Neuronal stem cell (in vitro differentiated cells): ENCODE measurements around the gene SIK3.

Experiments used
- DNase-seq: peaks from one replicate; pipeline ENCODE4 v3.0.0-alpha.2; 2013; ENCODE audit warnings: low spot score
- H2AFZ ChIP-seq: one replicate; pipeline ENCODE4 v1.6.1; 2013; ENCODE audit warnings: mild to moderate bottlenecking, low read length, inconsistent platforms
- H2AK5ac ChIP-seq: 2 replicates; pipeline ENCODE4 v1.6.1; 2013; ENCODE audit warnings: low read depth, mild to moderate bottlenecking, inconsistent platforms, low read length, moderate library complexity, mixed read lengths
- H2BK120ac ChIP-seq: 2 replicates; pipeline ENCODE4 v1.6.1; 2013; ENCODE audit warnings: low read depth, mild to moderate bottlenecking, inconsistent platforms, low read length, moderate library complexity, mixed read lengths
- H2BK12ac ChIP-seq: one replicate; pipeline ENCODE4 v1.6.1; 2013; ENCODE audit warnings: low read length, inconsistent platforms
- H2BK15ac ChIP-seq: 2 replicates; pipeline ENCODE4 v1.6.1; 2013; ENCODE audit warnings: mild to moderate bottlenecking, low read length, inconsistent platforms, mixed read lengths
- H2BK5ac ChIP-seq: one replicate; pipeline ENCODE4 v1.6.1; 2013; ENCODE audit warnings: inconsistent platforms, mild to moderate bottlenecking, low read length, moderate library complexity
- H3K14ac ChIP-seq: one replicate; pipeline ENCODE4 v1.6.1; 2013; ENCODE audit warnings: low read length, inconsistent platforms
- H3K18ac ChIP-seq: 2 replicates; pipeline ENCODE4 v1.6.1; 2013; ENCODE audit warnings: low read length, inconsistent platforms
- H3K23ac ChIP-seq: 2 replicates; pipeline ENCODE4 v1.6.1; 2013; ENCODE audit warnings: low read depth, mild to moderate bottlenecking, mixed read lengths, low read length, inconsistent platforms; ENCODE audit not compliant: poor library complexity
- H3K27ac ChIP-seq: replicated peaks from 3 replicates; pipeline ENCODE4 v1.5.1; 2013; ENCODE audit warnings: low read length, inconsistent platforms
- H3K27me3 ChIP-seq, 3 experiments: 2 replicates each; pipeline ENCODE4 v1.6.1; 2013; ENCODE audit warnings: low read length in 3 of 3, mild to moderate bottlenecking in 2 of 3, inconsistent platforms in 1 of 3, low read depth in 1 of 3, mixed read lengths in 1 of 3, moderate library complexity in 1 of 3; ENCODE audit not compliant: control insufficient read depth in 3 of 3, insufficient read depth in 3 of 3
- H3K36me3 ChIP-seq, 2 donors: replicated peaks in 1 of 2; 2 replicates each; pipeline ENCODE4 v1.6.1; 2013; ENCODE audit warnings: low read length in 2 of 2; ENCODE audit not compliant: control insufficient read depth in 2 of 2, insufficient read depth in 2 of 2
- H3K4ac ChIP-seq: 2 replicates; pipeline ENCODE4 v1.6.1; 2013; ENCODE audit warnings: inconsistent platforms, mild to moderate bottlenecking, low read length, moderate library complexity
- H3K4me1 ChIP-seq, 2 donors: 1 replicate in 1 of 2; 2 replicates in 1 of 2; pipeline ENCODE4 v1.6.1; 2013; ENCODE audit warnings: low read length in 2 of 2, low read depth in 1 of 2; ENCODE audit not compliant: control insufficient read depth in 2 of 2, insufficient read depth in 1 of 2
- H3K4me2 ChIP-seq: one replicate; pipeline ENCODE4 v1.6.1; 2013; ENCODE audit warnings: mild to moderate bottlenecking, low read length, inconsistent platforms; ENCODE audit not compliant: insufficient read depth, poor library complexity, severe bottlenecking
- H3K4me3 ChIP-seq, 2 donors: 2 replicates each; pipeline ENCODE4 v1.5.1; 2013; ENCODE audit warnings: low read length in 2 of 2, mild to moderate bottlenecking in 2 of 2, inconsistent platforms in 1 of 2, moderate library complexity in 1 of 2
- H3K79me1 ChIP-seq: one replicate; pipeline ENCODE4 v1.6.1; 2013; ENCODE audit warnings: low read depth, mild to moderate bottlenecking, inconsistent platforms, low read length, moderate library complexity
- H3K9ac ChIP-seq: one replicate; pipeline ENCODE4 v1.6.1; 2013; ENCODE audit warnings: mild to moderate bottlenecking, low read depth, low read length, inconsistent platforms; ENCODE audit not compliant: poor library complexity
- H3K9me3 ChIP-seq, 2 donors: replicated peaks in 1 of 2; 2 replicates each; pipeline versions ENCODE3 to v1.6.1; 2013; ENCODE audit warnings: low read length in 2 of 2, mild to moderate bottlenecking in 2 of 2, inconsistent platforms in 1 of 2, low read depth in 1 of 2, mixed read lengths in 1 of 2, moderate library complexity in 1 of 2; ENCODE audit not compliant: control insufficient read depth in 2 of 2, insufficient read depth in 1 of 2
- H4K8ac ChIP-seq: one replicate; pipeline ENCODE4 v1.6.1; 2013; ENCODE audit warnings: low read depth, mild to moderate bottlenecking, inconsistent platforms, low read length, moderate library complexity
- H4K91ac ChIP-seq: one replicate; pipeline ENCODE4 v1.6.1; 2013; ENCODE audit warnings: low read length, low read depth, mild to moderate bottlenecking, inconsistent platforms; ENCODE audit not compliant: poor library complexity
- WGBS, 2 donors: extraction: QIAGEN DNeasy Blood & Tissue Kit; methylation state at CpG; one replicate each; pipeline ENCODE4 v1.1.7; 2013; ENCODE audit warnings: missing lambda C conversion rate in 2 of 2, mixed read lengths in 1 of 2; ENCODE audit not compliant: insufficient read length in 2 of 2, insufficient replicate concordance in 1 of 2; ENCODE audit errors: extremely low coverage in 2 of 2; 5-methylcytosine and 5-hydroxymethylcytosine counted together

SIK3 gene

DNA sequence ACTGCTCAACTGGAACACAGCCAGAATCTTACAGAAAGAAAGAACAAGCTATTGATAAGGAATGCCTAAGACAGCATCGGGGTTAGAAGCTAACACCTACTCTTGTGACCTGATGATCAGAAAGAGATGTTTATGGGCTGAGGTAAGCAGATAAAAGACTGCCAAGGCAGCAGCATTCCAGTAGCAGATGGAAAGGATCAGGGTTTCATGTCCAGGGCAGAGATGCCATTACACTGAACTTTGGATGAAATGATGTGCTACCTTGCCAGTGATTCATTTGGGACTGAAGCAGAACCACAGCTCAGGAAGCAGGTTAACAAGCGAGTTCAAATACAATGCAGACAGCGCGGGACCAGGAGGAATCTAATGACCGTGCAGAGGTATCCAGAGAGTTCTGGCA, 233.7 kb downstream of the SIK3 start:
- no peak overlapping the region for H2AFZ ChIP-seq
- no CpG with 5 or more reads among the region's 5 CpGs for WGBS, 2 donors
- no peak overlapping the region for H3K14ac ChIP-seq
- no peak overlapping the region for H4K91ac ChIP-seq
- H3K9ac ChIP-seq, result no peak overlapping the region
- no peaks in the 10 kb centered on the region for H3K27me3 ChIP-seq
- no peak overlapping the region for H2BK120ac ChIP-seq
- no peak overlapping the region for H4K8ac ChIP-seq
- H3K4me3 ChIP-seq, result no peak overlapping the region
- H3K9me3 ChIP-seq, result no peaks in the 10 kb centered on the region
- H2BK5ac ChIP-seq, result no peak overlapping the region
- H3K4me2 ChIP-seq, result no peak overlapping the region
- H3K4me1 ChIP-seq, result no peaks in the 10 kb centered on the region
- H3K4ac ChIP-seq, result no peak overlapping the region
- H3K18ac ChIP-seq, result no peak overlapping the region
- no peak overlapping the region for H2BK15ac ChIP-seq
- no peaks in the 10 kb centered on the region for H3K79me1 ChIP-seq
- no peak overlapping the region for H2BK12ac ChIP-seq
- H3K27ac ChIP-seq, result no peak overlapping the region
- H2AK5ac ChIP-seq, result no peak overlapping the region
- peaks cover 48 to 93% of the 10 kb centered on the region in 2 donors for H3K36me3 ChIP-seq
- DNase-seq, result no peak
- H3K23ac ChIP-seq, result no peak overlapping the region

DNA sequence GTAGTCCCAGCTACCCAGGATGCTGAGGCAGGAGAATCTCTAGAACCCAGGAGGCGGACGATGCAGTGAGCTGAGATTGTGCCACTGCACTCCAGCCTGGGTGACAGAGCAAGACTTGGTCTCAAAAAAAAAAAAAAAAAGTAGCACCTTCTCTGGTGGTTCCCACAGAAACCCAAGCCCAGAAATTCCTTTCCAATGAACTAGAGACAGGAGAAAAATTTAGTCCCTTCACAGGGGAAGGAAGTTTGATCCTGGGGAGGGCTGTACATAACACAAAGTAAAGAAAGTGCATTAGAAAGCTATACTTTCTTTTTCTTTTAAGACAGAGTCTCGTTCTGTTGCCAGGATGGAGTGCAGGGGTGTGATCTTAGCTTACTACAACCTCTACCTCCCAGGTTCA, 235.3 kb downstream of the SIK3 start:
- Histone ChIP-seq H3K4me1 (no peaks in the 10 kb centered on the region), H4K8ac (no peak overlapping the region), H2AK5ac (no peak overlapping the region), H3K18ac (no peak overlapping the region), H2BK5ac (no peak overlapping the region), H2BK15ac (no peak overlapping the region), H3K14ac (no peak overlapping the region), H3K27me3 (no peaks in the 10 kb centered on the region), H3K4ac (no peak overlapping the region), H3K23ac (no peak overlapping the region), H3K27ac (no peak overlapping the region), H3K9me3 (peaks cover 0 to 3% of the 10 kb centered on the region in 2 donors), H2BK120ac (no peak overlapping the region), H3K9ac (no peak overlapping the region), H3K79me1 (peaks cover 4% of the 10 kb centered on the region), H3K36me3 (peaks cover 59 to 93% of the 10 kb centered on the region in 2 donors), H2BK12ac (no peak overlapping the region), H4K91ac (no peak overlapping the region), H3K4me3 (no peak overlapping the region), H2AFZ (no peak overlapping the region), H3K4me2 (no peak overlapping the region)
- no peak for DNase-seq
- no CpG with 5 or more reads among the region's 3 CpGs for WGBS, 2 donors

DNA sequence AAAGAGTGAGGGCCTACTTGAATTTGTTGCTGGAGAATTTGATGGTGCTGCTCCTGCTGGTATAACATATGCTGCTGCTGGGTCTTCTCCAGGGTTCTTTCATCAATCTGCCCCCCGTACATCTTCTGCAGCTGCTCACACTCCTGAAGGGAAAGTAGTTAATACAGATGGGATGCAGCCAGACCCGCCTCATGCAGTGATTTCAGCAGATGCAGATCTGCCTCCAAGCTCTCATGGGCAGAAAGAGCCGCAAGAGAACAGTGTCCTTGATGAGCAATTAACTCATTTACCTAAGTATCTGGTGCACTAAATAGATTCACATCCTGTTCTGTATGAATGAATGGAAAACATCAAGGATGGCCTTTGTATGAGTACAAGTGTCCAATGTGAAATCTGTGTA, 236.0 kb downstream of the SIK3 start:
- H3K14ac ChIP-seq, result no peak overlapping the region
- H2BK5ac ChIP-seq, result no peak overlapping the region
- H3K23ac ChIP-seq, result no peak overlapping the region
- H3K27me3 ChIP-seq, result no peaks in the 10 kb centered on the region
- no CpG with 5 or more reads among the region's 3 CpGs for WGBS, 2 donors
- H2AFZ ChIP-seq, result no peak overlapping the region
- H3K36me3 ChIP-seq, result peaks cover 58 to 93% of the 10 kb centered on the region in 2 donors
- H3K27ac ChIP-seq, result no peak overlapping the region
- no peak overlapping the region for H2AK5ac ChIP-seq
- H3K9me3 ChIP-seq, result peaks cover 0 to 3% of the 10 kb centered on the region in 2 donors
- peaks cover 4% of the 10 kb centered on the region for H3K79me1 ChIP-seq
- no peak overlapping the region for H4K91ac ChIP-seq
- no peak overlapping the region for H4K8ac ChIP-seq
- no peak overlapping the region for H2BK12ac ChIP-seq
- H2BK15ac ChIP-seq, result no peak overlapping the region
- no peak overlapping the region for H3K9ac ChIP-seq
- H3K18ac ChIP-seq, result no peak overlapping the region
- no peak overlapping the region for H2BK120ac ChIP-seq
- DNase-seq, result no peak
- no peak overlapping the region for H3K4me2 ChIP-seq
- no peaks in the 10 kb centered on the region for H3K4me1 ChIP-seq
- H3K4me3 ChIP-seq, result no peak overlapping the region
- no peak overlapping the region for H3K4ac ChIP-seq

DNA sequence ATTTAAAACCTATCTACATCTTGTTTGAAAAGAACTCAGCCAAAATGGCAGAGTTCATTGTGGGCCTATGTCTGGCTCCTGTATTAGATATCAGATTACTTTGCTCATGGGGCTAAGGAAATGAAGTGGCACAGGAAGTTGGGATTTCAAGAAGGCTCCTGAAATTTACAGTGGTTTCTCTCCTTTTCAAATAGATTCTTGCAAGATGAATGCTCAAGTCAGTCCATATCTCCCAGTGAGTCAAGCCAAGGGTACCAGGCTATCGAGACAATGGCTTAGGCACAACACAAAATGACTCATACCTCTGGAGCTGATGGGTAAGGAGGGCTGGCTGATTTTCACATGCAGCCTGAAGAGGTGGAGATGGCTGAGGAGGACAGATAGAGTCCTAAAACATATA, 236.7 kb downstream of the SIK3 start:
- Histone ChIP-seq H2BK5ac (no peak overlapping the region), H3K4me2 (no peak overlapping the region)

More for the DNA sequence above, 236.7 kb downstream of the SIK3 start:
- H2BK120ac ChIP-seq, result no peak overlapping the region
- H2BK12ac ChIP-seq, result no peak overlapping the region
- no peak overlapping the region for H4K91ac ChIP-seq
- peaks cover 56 to 93% of the 10 kb centered on the region in 2 donors for H3K36me3 ChIP-seq
- H3K14ac ChIP-seq, result no peak overlapping the region
- no peak overlapping the region for H2AK5ac ChIP-seq
- peaks cover 4% of the 10 kb centered on the region for H3K79me1 ChIP-seq
- no peak overlapping the region for H2AFZ ChIP-seq
- H3K18ac ChIP-seq, result no peak overlapping the region
- no CpG with 5 or more reads among the region's 1 CpG for WGBS, 2 donors
- H3K9ac ChIP-seq, result no peak overlapping the region
- H2BK15ac ChIP-seq, result no peak overlapping the region
- no peak overlapping the region for H4K8ac ChIP-seq
- H3K4ac ChIP-seq, result no peak overlapping the region
- no peak overlapping the region for H3K4me3 ChIP-seq
- no peaks in the 10 kb centered on the region for H3K4me1 ChIP-seq
- no peak overlapping the region for H3K23ac ChIP-seq
- peaks cover 0 to 3% of the 10 kb centered on the region in 2 donors for H3K9me3 ChIP-seq
- H3K27ac ChIP-seq, result no peak overlapping the region
- H3K27me3 ChIP-seq, result no peaks in the 10 kb centered on the region
- DNase-seq, result no peak
